Stimulated activated naive CD8-positive, alpha-beta T cell treated with anti-CD3 and anti-CD28 coated beads, Interleukin-15, amount 100 ng/mL, for 72 hours (primary cell): ENCODE results near the gene INKA2.
A peak's percentile ranks its signal among the peaks of the same experiment; 100 is the strongest.

Experiments
- ATAC-seq: fragments of 150-1000 bp; cut with Tn5 transposase; 2 replicates; pipeline ENCODE4 v1.10.0; 2021; ENCODE audit warnings: mild to moderate bottlenecking, moderate library complexity
- DNase-seq, 2 donors: peaks; one replicate each; pipeline ENCODE4 v3.0.0; 2021 to 2022
- H3K27ac Mint-ChIP-seq, 2 donors: one replicate each; pipeline ENCODE4 v1.8.0; 2022; ENCODE audit warnings: mild to moderate bottlenecking in 2 of 2, mixed read lengths in 2 of 2, moderate library complexity in 2 of 2
- H3K27me3 Mint-ChIP-seq: one replicate; pipeline ENCODE4 v1.8.0; 2022; ENCODE audit warnings: mixed read lengths
- H3K4me1 Mint-ChIP-seq: one replicate; pipeline ENCODE4 v1.8.0; 2022; ENCODE audit warnings: mild to moderate bottlenecking, mixed read lengths
- H3K4me3 Mint-ChIP-seq, 2 donors: one replicate each; pipeline ENCODE4 v1.8.0; 2022; ENCODE audit warnings: mild to moderate bottlenecking in 2 of 2, mixed read lengths in 2 of 2, moderate library complexity in 1 of 2
- H3K9me3 Mint-ChIP-seq, 2 donors: one replicate each; pipeline ENCODE4 v1.8.0; 2022; ENCODE audit warnings: mixed read lengths in 2 of 2

INKA2 gene

GRCh38 chr1:111705841-111706240 lies 33.4 kb downstream of the INKA2 start:
- ATAC-seq: no peak
- no peak for DNase-seq
- H3K9me3 Mint-ChIP-seq: no peaks in the 10 kb centered on the region
- no peak overlapping the region for H3K27ac Mint-ChIP-seq
- peaks cover 42% of the 10 kb centered on the region for H3K4me1 Mint-ChIP-seq
- H3K27me3 Mint-ChIP-seq: no peaks in the 10 kb centered on the region
- no peak overlapping the region for H3K4me3 Mint-ChIP-seq

DNA sequence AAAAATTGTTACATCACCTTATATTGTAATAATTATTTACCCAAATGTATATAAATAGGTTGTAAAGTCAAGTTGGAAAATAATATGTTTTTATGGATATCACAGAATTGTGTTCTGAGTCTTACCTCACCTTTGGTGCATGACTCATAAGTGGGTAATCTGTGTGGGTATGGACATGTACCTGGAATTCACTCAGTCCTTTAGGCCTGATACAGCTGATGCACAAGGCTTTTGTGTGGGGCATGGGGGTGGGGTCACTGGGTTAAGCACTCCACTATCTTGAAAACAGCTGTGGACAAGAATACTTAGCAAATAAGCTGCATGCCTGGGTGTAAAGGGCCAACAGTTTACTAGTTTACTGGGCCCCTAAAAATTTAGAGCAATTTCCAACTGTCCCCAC lies 34.4 kb downstream of the INKA2 start:
- Mint-ChIP-seq H3K9me3 (no peaks in the 10 kb centered on the region), H3K4me1 (peaks cover 43% of the 10 kb centered on the region), H3K4me3 (no peak overlapping the region), H3K27ac (no peak overlapping the region), H3K27me3 (no peaks in the 10 kb centered on the region)
- DNase-seq: no peak
- peak; percentile 70 for ATAC-seq

GRCh38 chr1:111704240-111704639 lies 35.0 kb downstream of the INKA2 start:
- H3K27me3 Mint-ChIP-seq: no peaks in the 10 kb centered on the region

GRCh38 chr1:111702504-111703050 lies 36.6 kb downstream of the INKA2 start:
- Mint-ChIP-seq H3K27me3 (no peaks in the 10 kb centered on the region), H3K9me3 (no peaks in the 10 kb centered on the region), H3K27ac (no peak overlapping the region), H3K4me1 (peaks cover 29% of the 10 kb centered on the region), H3K4me3 (no peak overlapping the region)
- ATAC-seq (no peak), DNase-seq (no peak)

More at GRCh38 chr1:111704240-111704639, 35.0 kb downstream of the INKA2 start:
- DNase-seq (no peak), ATAC-seq (no peak)
- H3K4me3 Mint-ChIP-seq: no peak overlapping the region
- no peaks in the 10 kb centered on the region for H3K9me3 Mint-ChIP-seq
- H3K27ac Mint-ChIP-seq: peak overlapping the region in 1 of 2 donors; percentile 59
- peaks cover 40% of the 10 kb centered on the region for H3K4me1 Mint-ChIP-seq

- DNase-seq: no peak
- Mint-ChIP-seq H3K27ac (peak overlapping the region; percentile 51 to 72), H3K27me3 (no peaks in the 10 kb centered on the region), H3K4me1 (peaks cover 33% of the 10 kb centered on the region), H3K4me3 (no peak overlapping the region), H3K9me3 (no peaks in the 10 kb centered on the region)
- no peak for ATAC-seq
Observed at GRCh38 chr1:111699268-111699667, 39.9 kb downstream of the INKA2 start.

DNA sequence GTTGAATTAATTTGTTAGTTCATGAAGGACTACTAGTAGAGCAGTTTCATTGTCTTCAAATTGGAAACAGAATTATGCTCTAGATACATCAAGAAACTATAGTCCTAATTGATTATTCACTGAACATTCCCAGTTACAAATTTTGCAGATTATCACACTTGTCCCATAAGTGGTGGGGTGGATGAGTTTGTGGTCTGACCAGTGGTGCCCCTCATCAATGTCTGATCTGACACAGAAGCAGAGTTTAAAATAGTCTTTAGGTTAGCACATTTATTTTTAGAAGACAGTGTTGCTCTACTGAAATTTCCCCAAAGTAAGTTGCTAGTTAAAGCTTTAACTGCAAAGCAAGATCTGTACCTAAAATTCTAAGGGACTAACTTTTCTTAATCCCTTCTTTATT lies 42.9 kb downstream of the INKA2 start:
- no peak for DNase-seq
- Mint-ChIP-seq H3K27me3 (no peaks in the 10 kb centered on the region), H3K9me3 (no peaks in the 10 kb centered on the region), H3K4me3 (no peak overlapping the region), H3K4me1 (peaks cover 36% of the 10 kb centered on the region), H3K27ac (no peak overlapping the region)
- ATAC-seq: no peak

GRCh38 chr1:111695801-111696200 lies 43.4 kb downstream of the INKA2 start:
- Mint-ChIP-seq H3K4me1 (peaks cover 33% of the 10 kb centered on the region), H3K27me3 (no peaks in the 10 kb centered on the region), H3K9me3 (no peaks in the 10 kb centered on the region), H3K4me3 (no peak overlapping the region), H3K27ac (no peak overlapping the region)
- ATAC-seq: no peak
- no peak for DNase-seq

DNA sequence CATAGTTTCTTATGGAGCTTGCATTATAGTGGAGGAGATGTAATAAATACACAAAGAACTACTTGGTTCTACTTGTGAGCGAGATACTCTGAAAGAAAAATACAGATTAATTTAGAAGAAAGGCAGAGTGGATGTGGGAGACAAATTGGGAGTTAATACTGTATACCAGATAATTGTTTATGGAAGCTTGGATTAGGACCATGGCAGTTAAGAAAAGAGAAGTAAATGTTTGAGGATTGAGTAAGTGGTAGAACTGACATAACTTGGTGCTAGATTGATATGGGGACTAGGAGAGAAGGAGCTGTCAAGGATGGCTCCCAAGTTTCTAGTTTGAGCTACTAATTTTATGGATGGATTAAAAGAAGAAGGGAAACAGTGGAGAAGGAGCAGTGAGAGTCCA lies 47.3 kb downstream of the INKA2 start:
- ATAC-seq (no peak), DNase-seq (no peak)
- H3K27me3 Mint-ChIP-seq: no peaks in the 10 kb centered on the region
- no peak overlapping the region for H3K27ac Mint-ChIP-seq
- no peak overlapping the region for H3K4me3 Mint-ChIP-seq
- H3K9me3 Mint-ChIP-seq: no peaks in the 10 kb centered on the region
- H3K4me1 Mint-ChIP-seq: peaks cover 45% of the 10 kb centered on the region

DNA sequence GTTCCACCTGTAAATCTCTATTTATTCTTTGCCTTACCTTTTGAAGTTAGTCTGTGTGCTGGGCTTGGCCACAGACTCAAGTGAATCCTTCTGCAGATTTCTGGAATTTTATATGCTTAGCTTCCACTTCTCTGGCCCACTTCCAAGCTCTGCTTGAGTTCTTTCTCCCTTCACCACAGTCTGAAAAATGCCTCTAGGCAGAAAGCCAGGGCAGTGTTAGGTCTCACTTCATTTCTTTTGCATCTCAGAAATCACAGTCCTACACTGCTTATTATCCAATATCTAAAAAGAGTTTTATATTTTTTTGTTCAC lies 48.9 kb downstream of the INKA2 start:
- Mint-ChIP-seq H3K9me3 (peaks cover 0 to 4% of the 10 kb centered on the region in 2 donors), H3K4me3 (no peak overlapping the region), H3K27me3 (no peaks in the 10 kb centered on the region), H3K27ac (no peak overlapping the region), H3K4me1 (peaks cover 57% of the 10 kb centered on the region)
- no peak for ATAC-seq
- no peak for DNase-seq
